ENCODE measurements around the gene NCOA5. TPM values are rescaled to one million over a fixed set of nuclear protein-coding genes. Genes with fewer than 3 reads are reported as not detected.
A peak's percentile ranks its signal among the peaks of the same experiment; 100 is the strongest.

The NCOA5 gene
- total RNA-seq, 1 experiment from 2014 or later: 52.5 TPM

GRCh38 chr20:46022411-46023147 is 67.2 kb downstream of the NCOA5 start:
- no peaks in the 10 kb centered on the region for H3K4me1 Mint-ChIP-seq (ENCODE audit: low read depth, unreplicated experiment)
- POLR2A ChIA-PET: interaction anchor here (0.6 kb wide), 1 partner anchor 112 kb away, joined by 3 read pairs; no protein-coding TSS in a partner anchor
- BruUV-seq (replicated peaks): no TSS peak

GRCh38 chr20:46021361-46022359 is 68.1 kb downstream of the NCOA5 start:
- H3K9me3 Mint-ChIP-seq (ENCODE audit: unreplicated experiment): no peaks in the 10 kb centered on the region
- H3K36me3 Mint-ChIP-seq (ENCODE audit: insufficient read depth, unreplicated experiment): no peaks in the 10 kb centered on the region
- Histone ChIP-seq H3K36me3 (ENCODE audit: control insufficient read depth, insufficient read depth, low read length) (no peaks in the 10 kb centered on the region), H3K27me3 (replicated peaks; ENCODE audit: control insufficient read depth, insufficient read depth, low read length) (no peaks in the 10 kb centered on the region), H3K9me3 (no peaks in the 10 kb centered on the region), H3K4me3 (ENCODE audit: low read depth, low read length) (peak overlapping the region; percentile 43), H3K4me1 (no peaks in the 10 kb centered on the region)
- intact Hi-C loops (cut with micrococcal nuclease; ENCODE audit: unreplicated experiment): loop anchor here (2.0 to 5.0 kb wide), 2 partner anchors 65 to 111 kb away; no protein-coding TSS in a partner anchor
- H3K4me1 Mint-ChIP-seq (ENCODE audit: low read depth, unreplicated experiment): no peaks in the 10 kb centered on the region
- POLR2A ChIA-PET: no interaction called here
- no peak overlapping the region for H3K27ac Mint-ChIP-seq (ENCODE audit: unreplicated experiment)
- peak; percentile 80 to 87 for DNase-seq
- TF ChIP-seq CTCF (IDR thresholded peaks at IDR 0.05; ENCODE audit: insufficient read depth in 1 of 2, low read depth in 1 of 2, low read length in 1 of 2, severe bottlenecking in 1 of 2, unreplicated experiment in 1 of 2): peak in 1 of 2 experiments; percentile 20
- H3K27me3 Mint-ChIP-seq (ENCODE audit: insufficient read depth, unreplicated experiment): peaks cover 28% of the 10 kb centered on the region
- H3K4me3 Mint-ChIP-seq (ENCODE audit: unreplicated experiment): peak overlapping the region; percentile 56
- CTCF ChIA-PET: interaction anchor here (0.6 to 1.4 kb wide), 9 partner anchors 7 to 285 kb away, joined by 3 to 16 read pairs (median 6); no protein-coding TSS in a partner anchor
- no TSS peak for BruUV-seq (replicated peaks)

More at GRCh38 chr20:46022411-46023147, 67.2 kb downstream of the NCOA5 start:
- DNase-seq: peak; percentile 69 to 80
- no peaks in the 10 kb centered on the region for H3K36me3 ChIP-seq (ENCODE audit: control insufficient read depth, insufficient read depth, low read length)
- intact Hi-C loops (cut with micrococcal nuclease; ENCODE audit: unreplicated experiment): loop anchor here (2.0 to 5.0 kb wide), 2 partner anchors 64 to 110 kb away; no protein-coding TSS in a partner anchor
- peaks cover under 1% of the 10 kb centered on the region; the same call in 1 of the 2 replicates for H3K27me3 ChIP-seq (replicated peaks; ENCODE audit: control insufficient read depth, insufficient read depth, low read length)
- no peaks in the 10 kb centered on the region for H3K9me3 ChIP-seq
- H3K4me3 ChIP-seq (ENCODE audit: low read depth, low read length): peak overlapping the region; percentile 43
- H3K27me3 Mint-ChIP-seq (ENCODE audit: insufficient read depth, unreplicated experiment): peaks cover 28% of the 10 kb centered on the region
- peak overlapping the region; percentile 56 for H3K4me3 Mint-ChIP-seq (ENCODE audit: unreplicated experiment)
- H3K4me1 ChIP-seq: no peaks in the 10 kb centered on the region
- H3K36me3 Mint-ChIP-seq (ENCODE audit: insufficient read depth, unreplicated experiment): no peaks in the 10 kb centered on the region
- TF ChIP-seq CTCF (IDR thresholded peaks at IDR 0.05; ENCODE audit: insufficient read depth in 1 of 2, low read depth in 1 of 2, low read length in 1 of 2, severe bottlenecking in 1 of 2, unreplicated experiment in 1 of 2): peak; percentile 87 to 97
- H3K27ac Mint-ChIP-seq (ENCODE audit: unreplicated experiment): no peak overlapping the region
- no peaks in the 10 kb centered on the region for H3K9me3 Mint-ChIP-seq (ENCODE audit: unreplicated experiment)
- CTCF ChIA-PET: interaction anchor here (0.6 to 1.4 kb wide), 21 partner anchors 8 to 1764 kb away, joined by 3 to 16 read pairs (median 3); partner anchors contain the start of genes ELMO2 and TP53RK

GRCh38 chr20:46020555-46020954 is 69.2 kb downstream of the NCOA5 start:
- H3K27ac Mint-ChIP-seq (ENCODE audit: unreplicated experiment): no peak overlapping the region
- no peaks in the 10 kb centered on the region for H3K9me3 ChIP-seq
- intact Hi-C loops (cut with micrococcal nuclease; ENCODE audit: unreplicated experiment): loop anchor here (5.0 kb wide), 1 partner anchor 112 kb away; no protein-coding TSS in a partner anchor
- H3K9me3 Mint-ChIP-seq (ENCODE audit: unreplicated experiment): no peaks in the 10 kb centered on the region
- CTCF ChIA-PET: no interaction called here
- peak in 1 of 2 experiments; percentile 32 for DNase-seq
- H3K4me1 Mint-ChIP-seq (ENCODE audit: low read depth, unreplicated experiment): no peaks in the 10 kb centered on the region
- H3K27me3 ChIP-seq (replicated peaks; ENCODE audit: control insufficient read depth, insufficient read depth, low read length): no peaks in the 10 kb centered on the region
- H3K4me3 ChIP-seq (ENCODE audit: low read depth, low read length): no peak overlapping the region
- H3K4me3 Mint-ChIP-seq (ENCODE audit: unreplicated experiment): no peak overlapping the region
- BruUV-seq (replicated peaks): no TSS peak
- POLR2A ChIA-PET: no interaction called here
- no peak for TF ChIP-seq CTCF (IDR thresholded peaks at IDR 0.05; ENCODE audit: insufficient read depth in 1 of 2, low read depth in 1 of 2, low read length in 1 of 2, severe bottlenecking in 1 of 2, unreplicated experiment in 1 of 2)
- no peaks in the 10 kb centered on the region for H3K36me3 Mint-ChIP-seq (ENCODE audit: insufficient read depth, unreplicated experiment)
- no peaks in the 10 kb centered on the region for H3K4me1 ChIP-seq
- H3K27me3 Mint-ChIP-seq (ENCODE audit: insufficient read depth, unreplicated experiment): peaks cover 28% of the 10 kb centered on the region
- no peaks in the 10 kb centered on the region for H3K36me3 ChIP-seq (ENCODE audit: control insufficient read depth, insufficient read depth, low read length)

Data from Caco-2 (cell line).